Measurements from ENCODE around the gene C4orf50. TPM values are rescaled to one million over a fixed set of nuclear protein-coding genes. Genes with fewer than 3 reads are reported as not detected.
A peak's percentile ranks its signal among the peaks of the same experiment; 100 is the strongest.

C4orf50 gene
- total RNA-seq, 1 experiment from 2014 or later: 0.17 TPM

- H3K4me3 Mint-ChIP-seq: no peak overlapping the region
- no peak overlapping the region for H2AK5ac ChIP-seq (ENCODE audit: insufficient read length, low read length)
- no peak overlapping the region for H3K18ac ChIP-seq (ENCODE audit: insufficient read length, low read depth, low read length)
- no peak overlapping the region for H3K23ac ChIP-seq (ENCODE audit: insufficient read length, low read depth, low read length)
- H4K20me1 ChIP-seq (ENCODE audit: control insufficient read depth, insufficient read depth, insufficient read length): no peaks in the 10 kb centered on the region
- H3K27ac Mint-ChIP-seq: no peak overlapping the region
- H4K5ac ChIP-seq (ENCODE audit: insufficient read length, low read depth, low read length): no peak overlapping the region
- peak; percentile 89 for DNase-seq
- H2BK20ac ChIP-seq (ENCODE audit: low read depth, low read length, poor library complexity, severe bottlenecking): no peak overlapping the region
- H3K9ac ChIP-seq (ENCODE audit: extremely low read depth, insufficient read length, low read length): no peak overlapping the region
- H3K79me2 ChIP-seq (ENCODE audit: insufficient read depth, low read length): no peaks in the 10 kb centered on the region
- no peak overlapping the region for H2BK15ac ChIP-seq (ENCODE audit: low read depth, low read length)
- peaks cover 27% of the 10 kb centered on the region for H3K27me3 Mint-ChIP-seq (ENCODE audit: low read depth)
- H3T11ph ChIP-seq (ENCODE audit: low read length): no peak overlapping the region
- H3K4me2 ChIP-seq (ENCODE audit: insufficient read depth, insufficient read length, low read length): no peak overlapping the region
- no peak overlapping the region for H2BK120ac ChIP-seq (ENCODE audit: low read depth, low read length, poor library complexity, severe bottlenecking)
- H3K14ac ChIP-seq (ENCODE audit: insufficient read depth, low read length): no peak overlapping the region
- H3K4me1 Mint-ChIP-seq: no peaks in the 10 kb centered on the region
- no peak overlapping the region for H3K56ac ChIP-seq (ENCODE audit: insufficient read length, low read depth, low read length)
- H4K8ac ChIP-seq (replicated peaks; ENCODE audit: insufficient read length, low read depth, low read length): no peak overlapping the region
- no peaks in the 10 kb centered on the region for H3K23me2 ChIP-seq (ENCODE audit: insufficient read length, low read depth, low read length, poor library complexity, severe bottlenecking)
- H3K36me3 Mint-ChIP-seq (ENCODE audit: insufficient read depth in 1 of 3, low read depth in 3 of 3): peaks cover 1 to 16% (median 12%) of the 10 kb centered on the region in 3 experiments; a peak in 6 of 7 replicates
- no peaks in the 10 kb centered on the region for H3K79me1 ChIP-seq (ENCODE audit: insufficient read depth, low read depth, low read length, poor library complexity, severe bottlenecking)
- no peak overlapping the region for H2AFZ ChIP-seq (ENCODE audit: low read length)
- H2BK5ac ChIP-seq (ENCODE audit: insufficient read length, low read length): no peak overlapping the region
- H3K4me1 ChIP-seq (ENCODE audit: insufficient read depth, low read length): no peaks in the 10 kb centered on the region
- H2BK12ac ChIP-seq (ENCODE audit: insufficient read length, low read depth, low read length): no peak overlapping the region
- H3K27ac ChIP-seq (ENCODE audit: insufficient read length, low read depth, low read length): no peak overlapping the region
- TF ChIP-seq CTCF (conservative IDR thresholded peaks at IDR 0.05): peak; percentile 92
- peaks cover 7% of the 10 kb centered on the region for H3K9me3 ChIP-seq (ENCODE audit: control insufficient read depth, low read depth, low read length)
- peaks cover 21 to 22% of the 10 kb centered on the region in 2 experiments for H3K9me3 Mint-ChIP-seq
- no CpG with 5 or more reads among the region's 11 CpGs for WGBS (ENCODE audit: extremely low coverage, insufficient read length, low lambda C conversion rate)
- H4K91ac ChIP-seq (ENCODE audit: insufficient read length, low read depth, low read length): no peak overlapping the region
- H3K4ac ChIP-seq (ENCODE audit: low read depth, low read length): no peak overlapping the region
- no peaks in the 10 kb centered on the region for H3K27me3 ChIP-seq (ENCODE audit: insufficient read depth, low read length)
Measured at GRCh38 chr4:5979981-5980380, 38.2 kb downstream of the C4orf50 start.

Data from H9 (cell line).